HG03039 (cell line): ENCODE results near the gene ESPNL.
"Not testable (repeated sequence)": the region's sequence is repeated elsewhere in the genome, so short reads cannot be mapped to it uniquely, and the experiment has no call there.

ENCODE experiments used
- ATAC-seq: cut with Tn5 transposase; IDR thresholded peaks from one replicate; pipeline ENCODE4 v1.9.1; 2021; ENCODE audit warnings: mild to moderate bottlenecking, moderate library complexity; ENCODE audit not compliant: unreplicated experiment

ESPNL gene

GRCh38 chr2:238168196-238169047, 68.3 kb downstream of the ESPNL start:
- ATAC-seq: no peak

- ATAC-seq: no peak
These were observed 69.0 kb downstream of the ESPNL start for GRCh38 chr2:238169048-238169707.

- no peak for ATAC-seq
These were observed 69.6 kb downstream of the ESPNL start for GRCh38 chr2:238169708-238170251.

- no peak for ATAC-seq
These were observed 70.4 kb downstream of the ESPNL start for GRCh38 chr2:238170386-238171071.

GRCh38 chr2:238171072-238171431, 70.9 kb downstream of the ESPNL start:
- ATAC-seq: not testable (repeated sequence)

GRCh38 chr2:238171575-238172187, 71.5 kb downstream of the ESPNL start:
- ATAC-seq: no peak

- no peak for ATAC-seq
These were observed 72.3 kb downstream of the ESPNL start for GRCh38 chr2:238172439-238172838.

- no peak for ATAC-seq
These were observed 73.6 kb downstream of the ESPNL start for GRCh38 chr2:238173692-238174091.

- no peak for ATAC-seq
These were observed 74.2 kb downstream of the ESPNL start for GRCh38 chr2:238174291-238174690.

GRCh38 chr2:238174701-238175100, 74.6 kb downstream of the ESPNL start:
- no peak for ATAC-seq

- ATAC-seq: no peak
These were observed 76.5 kb downstream of the ESPNL start for GRCh38 chr2:238176613-238177012.

GRCh38 chr2:238180554-238180953, 80.4 kb downstream of the ESPNL start:
- ATAC-seq: no peak

- no peak for ATAC-seq
These were observed 82.2 kb downstream of the ESPNL start for GRCh38 chr2:238182362-238182761.
